GM21360 (cell line): ENCODE measurements around the gene MANBA.

ENCODE experiments used
- ATAC-seq: cut with Tn5 transposase; IDR thresholded peaks from one replicate; pipeline ENCODE4 v1.9.1; 2021; ENCODE audit warnings: mild to moderate bottlenecking, moderate library complexity; ENCODE audit not compliant: unreplicated experiment

MANBA gene

DNA sequence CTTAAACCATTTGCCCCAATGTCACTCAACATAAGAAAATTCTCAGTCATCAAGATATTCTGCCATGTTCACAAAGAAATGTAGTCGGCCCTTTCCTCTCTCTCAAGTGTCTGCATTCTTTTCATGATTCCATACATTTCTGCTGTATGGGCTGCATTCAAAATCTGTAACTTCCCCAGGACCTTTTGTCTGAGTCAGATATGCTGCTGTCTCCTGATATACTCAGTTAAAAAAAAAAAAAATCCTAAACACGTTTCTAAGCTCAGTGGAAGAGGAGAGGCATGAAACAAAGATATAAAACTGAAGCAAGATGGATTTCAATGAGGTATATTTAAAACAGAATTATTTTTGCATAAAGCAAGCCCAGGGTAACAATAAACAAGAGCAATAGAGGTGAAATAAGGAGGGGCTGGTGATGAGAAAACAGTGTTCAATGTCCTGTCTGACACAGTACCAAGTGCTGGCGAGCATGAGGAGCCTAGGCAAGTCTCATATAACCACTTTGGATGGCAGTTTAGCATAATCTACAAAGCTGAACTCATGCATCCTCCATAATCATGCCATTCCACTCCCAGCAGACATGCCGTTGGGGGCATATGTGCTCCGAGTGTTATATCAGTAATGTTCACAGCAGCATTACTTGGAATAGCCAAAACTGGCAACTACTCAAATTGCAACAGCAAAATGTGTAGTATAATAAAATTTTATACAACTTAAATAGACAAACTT lies 76.7 kb downstream of the MANBA start:
- no peak for ATAC-seq

DNA sequence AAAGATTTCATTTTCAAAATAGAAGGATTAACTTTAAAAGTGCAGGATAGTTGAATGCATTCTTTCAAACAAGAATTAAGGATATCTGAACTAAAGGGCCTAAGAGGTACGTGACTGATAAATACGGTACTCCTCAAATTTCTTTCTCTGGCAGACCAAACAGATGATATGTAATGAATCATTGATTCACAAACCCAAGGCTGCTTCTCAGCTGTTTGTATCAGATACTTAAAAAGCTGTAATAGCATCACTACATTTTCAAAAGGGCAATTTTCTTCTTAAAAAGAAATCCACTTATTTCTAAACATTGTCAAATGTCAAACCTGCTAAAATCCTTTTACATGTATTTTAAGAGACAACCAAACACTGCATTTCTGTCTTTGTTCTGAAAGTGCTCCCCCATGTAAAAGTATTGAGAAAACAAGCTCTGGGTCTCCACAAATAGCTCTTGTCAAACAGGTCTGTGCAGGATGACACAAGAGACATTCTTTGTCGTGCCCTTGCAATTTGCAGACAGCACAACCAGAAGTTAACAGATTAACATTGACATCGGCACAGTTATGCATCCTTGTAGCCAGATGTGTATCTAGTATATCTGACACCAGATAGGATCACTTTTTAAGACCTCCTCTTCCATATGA lies 82.0 kb downstream of the MANBA start:
- ATAC-seq, result no peak

DNA sequence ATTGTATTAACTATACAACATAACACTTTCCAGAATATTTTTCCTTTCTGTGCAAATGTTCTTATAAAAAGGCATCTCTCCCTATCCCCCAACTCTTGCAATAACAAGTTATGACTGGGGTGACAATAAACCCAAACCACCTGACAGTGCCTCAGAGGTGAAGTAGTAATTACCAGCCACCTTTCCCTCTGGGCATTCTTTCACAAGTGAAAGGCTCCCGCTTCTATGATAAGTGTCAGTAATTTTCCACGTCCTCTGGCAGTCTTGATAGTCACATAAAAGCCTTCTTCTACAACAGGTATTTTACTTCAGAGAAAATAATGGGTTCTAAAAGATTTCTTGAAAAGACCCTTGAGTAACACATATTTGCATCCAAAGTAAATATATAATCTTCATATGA lies 82.7 kb downstream of the MANBA start:
- no peak for ATAC-seq

DNA sequence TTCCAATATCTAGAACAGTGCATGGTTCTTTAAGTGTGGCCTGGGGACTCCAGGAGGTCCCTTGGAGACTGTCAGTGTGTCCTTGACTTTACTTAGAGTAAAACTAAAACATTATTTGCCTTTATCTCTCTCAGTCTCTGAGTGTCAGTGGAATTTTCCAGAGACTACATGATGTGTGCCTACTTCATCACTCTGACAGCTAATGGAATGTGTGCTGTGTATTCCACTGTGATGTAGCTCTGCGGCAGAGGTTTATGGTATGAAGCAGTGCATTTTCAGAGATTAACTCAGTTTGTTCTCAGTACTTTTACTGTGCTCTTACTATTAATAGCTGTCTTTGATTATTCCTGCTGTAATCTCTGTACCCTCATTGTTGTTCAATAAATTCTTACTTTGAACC lies 85.6 kb downstream of the MANBA start:
- no peak for ATAC-seq

DNA sequence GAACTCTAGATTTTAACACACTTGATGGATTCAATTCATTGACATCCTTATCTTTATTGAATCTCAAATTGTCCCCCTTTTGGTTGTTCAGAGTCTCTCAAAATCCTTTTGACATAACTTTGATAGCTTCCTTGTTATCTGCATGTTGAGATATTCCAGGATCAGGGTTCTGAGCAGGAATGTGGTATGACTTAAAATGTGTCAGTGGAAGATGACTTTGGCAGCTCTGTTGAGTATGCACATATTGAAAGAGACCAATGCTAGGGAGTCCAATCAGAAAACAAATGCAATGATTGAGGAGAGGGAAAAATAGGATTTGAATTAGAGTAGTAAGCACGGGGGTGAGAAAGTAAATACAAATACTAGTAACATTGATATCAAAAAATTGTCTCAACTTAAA lies 93.8 kb downstream of the MANBA start:
- no peak for ATAC-seq

DNA sequence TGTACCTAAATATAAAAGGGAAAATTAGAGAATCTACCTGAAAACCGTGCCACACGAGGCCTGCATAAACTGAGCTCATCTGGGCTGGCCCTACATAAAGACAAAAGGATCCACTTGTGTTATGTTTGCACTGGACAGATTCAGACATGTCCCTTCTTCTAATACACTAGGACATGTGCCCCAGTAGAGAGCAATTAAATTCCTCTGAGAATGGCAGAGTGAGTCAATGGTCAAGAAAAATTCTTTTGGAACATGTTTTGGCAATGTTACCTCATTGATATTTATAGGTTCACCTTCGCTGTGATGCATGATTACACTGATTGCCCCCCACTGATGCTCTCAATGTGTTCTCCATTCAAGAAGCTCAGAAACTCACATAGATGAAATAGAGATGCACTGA lies 95.2 kb downstream of the MANBA start:
- ATAC-seq, result no peak

DNA sequence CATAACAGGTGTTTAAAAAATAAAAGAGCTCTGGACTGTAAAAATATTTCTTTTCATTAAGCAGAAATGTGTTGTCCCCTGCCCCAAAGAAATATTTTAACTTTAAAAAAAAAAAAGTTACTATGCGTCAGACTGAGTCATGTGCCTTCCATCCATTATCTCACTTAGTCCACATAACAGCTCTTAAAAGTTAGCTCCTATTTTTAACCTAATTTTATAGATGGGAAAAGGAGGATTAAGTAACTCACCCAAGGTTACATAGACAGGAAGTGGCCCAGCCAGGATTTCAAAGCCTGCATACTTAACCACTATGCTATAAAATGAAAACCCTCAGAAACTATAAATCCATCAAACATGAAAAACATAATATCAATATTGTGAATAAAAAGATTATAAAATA lies 97.7 kb downstream of the MANBA start:
- no peak for ATAC-seq

DNA sequence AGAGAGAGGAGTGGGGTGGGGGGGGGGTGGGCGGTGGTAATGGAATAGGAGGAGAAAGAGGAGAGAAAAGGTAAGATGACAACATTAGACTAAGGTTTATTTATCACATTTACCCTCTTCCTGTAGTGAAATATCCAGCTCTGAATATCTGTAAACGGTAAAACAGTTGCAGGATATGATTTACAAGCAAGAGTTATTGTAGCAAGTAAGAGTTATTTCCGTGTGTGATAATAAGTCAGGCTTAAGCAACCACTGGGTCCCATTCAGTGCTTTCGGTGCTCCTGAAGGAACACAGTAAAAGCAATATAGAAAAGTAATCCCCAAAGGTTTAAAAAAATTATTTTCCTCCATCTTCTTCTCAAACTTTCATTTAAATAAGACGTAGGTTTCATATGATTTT lies 103.6 kb downstream of the MANBA start:
- ATAC-seq, result no peak

DNA sequence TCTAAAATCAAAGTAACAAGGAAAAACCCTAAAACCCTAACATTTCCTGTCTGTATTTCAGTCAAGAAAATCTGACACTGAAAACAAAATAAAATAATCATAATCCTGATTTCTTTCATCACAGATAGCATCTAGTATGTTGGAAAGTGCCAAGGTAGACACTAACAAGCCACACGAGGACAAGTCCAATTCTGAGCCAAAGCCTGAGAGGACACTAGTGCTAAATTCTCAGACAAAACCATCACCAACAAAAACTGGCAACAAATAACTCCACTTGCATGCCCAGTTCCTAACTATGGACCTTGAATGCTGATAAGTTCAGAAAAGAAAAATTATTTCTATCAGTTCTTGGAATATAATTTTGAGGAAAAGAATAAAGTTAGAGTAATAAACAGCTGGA lies 113.7 kb downstream of the MANBA start:
- no peak for ATAC-seq

DNA sequence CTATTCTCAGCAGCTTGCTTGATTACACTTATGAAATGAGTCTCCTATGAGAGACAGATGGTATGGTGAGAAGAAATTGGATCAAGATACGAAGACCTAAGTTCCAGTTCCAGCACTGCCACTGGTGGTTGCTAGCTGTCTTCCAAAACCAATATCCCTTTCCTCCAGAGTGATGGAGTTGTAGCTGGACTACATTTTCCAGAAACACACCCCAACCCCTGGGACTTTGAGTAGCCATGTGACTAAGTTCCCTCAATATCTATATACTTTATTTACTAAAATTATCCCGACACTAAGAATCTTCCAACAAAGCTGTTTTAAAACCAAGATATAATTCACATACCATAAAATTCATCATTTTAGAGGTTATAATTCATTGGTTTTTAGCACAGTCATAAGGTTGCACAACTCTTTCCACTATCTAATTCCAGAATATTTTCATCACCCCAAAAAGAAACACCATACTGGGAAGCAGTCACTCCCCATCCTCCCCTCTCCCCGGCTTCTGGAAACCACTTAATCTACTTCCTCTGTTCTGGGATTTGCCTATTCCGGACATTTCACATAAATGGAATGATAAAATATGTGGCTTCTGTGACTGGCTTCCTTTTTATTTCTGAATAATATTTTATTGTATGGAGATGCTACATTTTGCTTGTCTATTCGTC lies 118.0 kb downstream of the MANBA start:
- ATAC-seq, result no peak

DNA sequence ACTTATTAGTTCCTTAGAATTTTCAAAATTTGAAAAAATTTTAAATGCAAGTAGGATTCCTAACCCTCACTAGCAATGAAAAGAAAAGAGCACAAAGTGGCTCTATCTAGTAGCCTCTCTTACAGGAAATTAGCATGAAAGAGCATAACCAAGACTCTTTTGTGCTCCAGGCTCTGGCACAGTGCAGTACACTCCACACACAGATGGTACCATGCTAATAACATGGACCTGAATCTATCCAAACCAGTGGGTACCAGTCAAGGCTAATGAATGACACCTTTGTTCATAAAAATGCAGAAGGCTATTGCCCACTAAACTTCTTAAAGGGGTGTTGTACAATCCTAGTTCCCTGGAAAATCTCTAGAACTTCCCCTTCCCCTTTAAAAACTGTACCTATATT lies 119.0 kb downstream of the MANBA start:
- ATAC-seq, result no peak

DNA sequence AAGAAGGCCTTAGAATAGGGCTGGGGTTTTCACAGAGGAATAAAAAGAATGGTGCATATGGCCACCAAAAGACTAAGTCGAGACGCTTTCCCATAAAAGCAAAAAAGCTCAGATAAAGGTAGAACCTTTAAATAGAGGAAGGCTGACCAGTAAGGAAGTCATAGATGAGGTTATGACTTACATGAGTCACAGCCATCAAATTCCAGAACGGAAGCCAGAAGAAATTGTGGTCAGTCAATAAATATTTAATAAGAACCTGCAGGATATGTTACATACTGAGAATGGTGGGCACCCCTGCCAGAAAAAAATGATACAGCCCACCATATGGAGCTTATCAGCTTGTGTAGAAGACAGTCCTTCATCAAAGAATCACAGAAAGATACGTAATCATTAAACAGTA lies 120.1 kb downstream of the MANBA start:
- no peak for ATAC-seq

DNA sequence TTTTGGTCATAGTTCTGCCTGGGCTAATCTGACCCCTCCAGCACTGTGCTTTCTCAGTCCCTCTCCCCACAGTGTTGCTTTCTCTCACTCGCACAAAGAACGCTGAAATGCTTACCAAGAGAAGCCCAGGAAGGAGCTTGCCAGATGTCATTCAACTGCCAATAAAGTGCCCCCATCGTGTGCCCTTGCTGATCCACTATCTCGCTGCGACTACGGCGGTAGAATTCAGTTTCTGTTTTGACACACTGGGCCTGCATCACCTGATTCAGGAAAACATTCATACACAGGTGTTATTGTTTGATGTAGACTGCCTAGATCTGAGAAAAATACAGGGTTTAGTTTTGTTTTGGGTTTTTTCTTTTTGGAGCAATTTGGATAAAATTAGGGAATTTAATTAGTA lies 121.2 kb downstream of the MANBA start:
- ATAC-seq, result no peak

DNA sequence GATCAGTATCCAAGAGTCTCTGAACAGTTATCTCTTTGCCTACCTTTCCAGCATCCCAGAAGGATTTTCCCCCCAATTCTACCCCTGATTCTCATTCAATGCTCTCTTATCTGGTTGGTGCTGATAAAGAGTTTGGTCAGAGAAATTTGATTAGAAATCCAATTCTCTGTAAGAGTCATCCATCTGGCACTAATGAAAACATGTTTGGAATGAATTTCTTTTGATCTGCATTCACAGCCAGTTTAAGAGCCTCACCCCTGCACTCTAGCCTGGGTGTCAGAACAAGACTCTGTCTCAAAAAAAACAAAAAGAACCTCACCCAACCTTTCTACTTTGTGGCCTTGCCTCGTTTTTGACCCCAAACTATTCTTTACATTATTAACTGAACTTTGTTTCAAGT lies 122.1 kb downstream of the MANBA start:
- ATAC-seq, result no peak

DNA sequence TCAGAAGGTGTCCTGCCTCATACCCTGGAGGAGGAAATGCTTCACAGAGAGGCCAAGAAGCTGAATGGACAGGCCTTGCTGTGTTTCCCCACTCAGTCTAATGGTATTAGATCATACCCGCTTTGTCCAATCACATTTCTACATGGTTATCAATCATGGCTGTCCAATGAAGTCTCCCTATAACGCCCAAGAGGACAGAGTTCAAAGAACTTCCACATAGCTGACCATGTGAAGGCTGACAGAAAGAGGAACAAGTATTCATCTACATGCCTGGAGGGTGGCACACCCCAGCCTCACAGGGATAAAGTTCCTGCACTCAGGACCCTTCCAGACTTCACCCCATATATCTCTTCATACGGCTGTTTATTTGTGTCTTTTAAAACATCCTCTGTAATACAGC lies 123.4 kb downstream of the MANBA start:
- no peak for ATAC-seq

DNA sequence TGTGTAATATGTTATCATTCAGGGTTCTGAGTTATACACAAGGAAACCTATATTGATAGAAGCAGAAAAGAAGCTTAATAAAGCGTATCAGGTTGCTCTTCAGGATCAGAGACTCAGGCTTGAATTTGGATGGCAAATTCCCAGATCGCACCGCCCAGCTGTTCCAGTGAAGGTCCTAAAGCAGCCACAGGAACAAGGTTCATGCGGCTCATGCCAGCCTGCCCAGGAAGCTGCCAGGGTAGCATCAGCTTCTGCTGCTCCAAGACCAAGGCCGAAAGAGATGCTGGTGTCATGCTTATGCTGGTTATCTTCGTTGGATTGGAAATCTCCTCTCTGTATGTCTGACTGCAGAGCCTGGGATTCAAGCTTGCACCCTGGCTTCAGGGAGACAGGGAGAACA lies 127.7 kb downstream of the MANBA start:
- ATAC-seq, result no peak

DNA sequence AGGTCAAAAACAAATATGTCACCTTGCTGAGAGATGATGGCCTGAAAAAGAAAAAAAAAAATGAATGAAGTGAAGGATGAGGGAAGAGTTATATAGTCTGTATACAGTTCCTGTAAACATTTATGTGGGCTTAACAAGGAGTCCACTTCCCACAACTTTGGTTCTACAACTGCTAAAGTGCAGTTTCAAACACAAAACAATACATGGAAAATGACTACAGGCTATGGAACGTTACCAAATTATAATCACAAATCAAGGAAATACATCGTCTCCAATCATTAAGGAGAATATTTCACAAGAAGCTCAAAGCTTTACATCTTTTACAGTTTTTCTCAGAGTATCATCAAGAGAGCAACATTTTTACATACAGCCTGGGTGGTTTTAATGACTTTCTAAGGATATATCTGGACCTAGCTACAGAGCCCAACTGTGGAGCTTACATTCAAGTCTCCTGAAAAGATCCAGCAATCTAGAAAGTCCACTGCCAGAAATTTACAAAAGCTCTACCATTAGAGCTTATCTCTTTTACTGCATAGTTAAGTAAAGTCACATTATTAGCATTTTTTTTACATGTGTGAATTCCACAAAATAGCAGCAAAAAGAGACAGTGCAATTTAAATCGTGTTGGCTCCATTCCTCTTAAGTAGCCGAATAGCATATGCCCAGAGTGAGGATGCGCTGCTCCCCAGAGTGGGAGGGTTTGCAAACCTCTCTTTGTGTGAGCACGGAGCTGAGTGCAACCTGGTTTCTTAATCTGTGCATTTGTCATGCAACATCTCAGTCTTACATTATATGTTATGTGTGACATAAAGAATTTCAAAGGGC lies 128.3 kb downstream of the MANBA start:
- ATAC-seq, result no peak

DNA sequence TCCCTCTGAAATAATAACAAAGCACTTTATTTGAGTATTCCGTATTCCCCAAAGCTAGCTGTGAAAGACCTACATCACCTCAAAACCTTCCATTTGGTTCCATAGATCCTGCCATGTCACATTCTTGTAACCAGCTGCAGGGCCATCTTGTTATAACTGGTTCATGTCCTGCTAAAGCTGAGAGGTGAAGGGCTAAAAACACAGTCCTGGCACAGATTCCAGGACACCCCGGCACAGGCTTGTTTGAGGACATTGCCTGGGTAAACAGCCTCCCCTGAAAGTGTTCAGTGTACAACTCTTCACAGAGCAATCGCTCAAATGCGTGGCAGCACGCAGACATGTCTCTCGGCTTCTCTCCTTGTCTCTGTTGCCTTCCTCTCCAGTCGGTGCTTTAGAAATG lies 129.2 kb downstream of the MANBA start:
- ATAC-seq, result no peak

DNA sequence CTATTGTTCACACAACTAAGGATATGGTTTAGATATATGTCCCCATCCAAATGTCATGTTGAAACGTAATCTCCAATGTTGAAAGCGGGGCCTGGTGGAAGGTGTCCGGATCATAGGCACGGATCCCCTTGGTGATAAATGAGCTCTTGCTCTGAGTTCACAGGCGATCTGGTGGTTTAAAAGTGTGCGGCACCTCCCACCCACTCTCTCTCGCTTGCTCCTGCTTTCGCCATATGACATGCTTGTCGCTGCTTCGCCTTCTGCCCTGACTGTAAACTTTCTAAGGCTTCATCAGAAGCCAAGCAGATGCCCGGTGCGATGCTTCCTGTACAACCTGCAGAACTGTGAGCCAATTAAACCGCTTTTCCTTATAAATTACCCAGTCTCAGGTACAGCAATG lies 131.1 kb downstream of the MANBA start:
- ATAC-seq, result no peak

DNA sequence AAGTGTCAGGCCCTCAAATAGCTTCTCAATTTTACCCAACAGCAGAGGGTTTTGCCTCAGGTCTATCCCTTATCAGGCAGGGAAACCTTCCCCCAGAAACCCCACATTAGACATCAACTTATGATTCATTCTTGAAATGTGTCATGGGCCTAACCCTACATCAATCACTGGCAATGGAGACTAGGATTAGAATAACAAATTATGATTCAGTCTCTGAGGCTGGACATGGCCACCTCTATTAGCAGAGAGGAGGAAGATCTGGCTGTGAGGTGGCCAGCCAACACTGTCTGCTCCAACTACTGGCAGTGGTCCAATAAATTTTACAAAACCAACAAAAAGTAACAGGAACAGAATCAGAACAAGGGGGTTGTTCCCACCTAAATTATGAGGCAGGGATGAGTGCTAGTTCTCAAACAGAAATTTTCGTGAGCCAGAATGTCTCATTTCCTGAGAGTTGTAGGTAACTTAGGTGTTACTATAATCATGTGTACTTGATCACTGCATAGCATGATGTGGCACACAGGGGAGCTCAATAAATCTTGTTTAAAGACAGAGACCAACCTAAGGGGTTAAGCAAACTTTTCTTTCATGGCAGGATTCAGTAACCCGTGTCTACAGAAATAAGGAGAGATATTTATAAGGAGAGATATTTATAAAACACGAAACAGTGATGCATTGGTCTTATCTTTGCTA lies 132.8 kb downstream of the MANBA start:
- peak; percentile 52 for ATAC-seq
